ENCODE results near the gene CELF2.

Gene CELF2

DNA sequence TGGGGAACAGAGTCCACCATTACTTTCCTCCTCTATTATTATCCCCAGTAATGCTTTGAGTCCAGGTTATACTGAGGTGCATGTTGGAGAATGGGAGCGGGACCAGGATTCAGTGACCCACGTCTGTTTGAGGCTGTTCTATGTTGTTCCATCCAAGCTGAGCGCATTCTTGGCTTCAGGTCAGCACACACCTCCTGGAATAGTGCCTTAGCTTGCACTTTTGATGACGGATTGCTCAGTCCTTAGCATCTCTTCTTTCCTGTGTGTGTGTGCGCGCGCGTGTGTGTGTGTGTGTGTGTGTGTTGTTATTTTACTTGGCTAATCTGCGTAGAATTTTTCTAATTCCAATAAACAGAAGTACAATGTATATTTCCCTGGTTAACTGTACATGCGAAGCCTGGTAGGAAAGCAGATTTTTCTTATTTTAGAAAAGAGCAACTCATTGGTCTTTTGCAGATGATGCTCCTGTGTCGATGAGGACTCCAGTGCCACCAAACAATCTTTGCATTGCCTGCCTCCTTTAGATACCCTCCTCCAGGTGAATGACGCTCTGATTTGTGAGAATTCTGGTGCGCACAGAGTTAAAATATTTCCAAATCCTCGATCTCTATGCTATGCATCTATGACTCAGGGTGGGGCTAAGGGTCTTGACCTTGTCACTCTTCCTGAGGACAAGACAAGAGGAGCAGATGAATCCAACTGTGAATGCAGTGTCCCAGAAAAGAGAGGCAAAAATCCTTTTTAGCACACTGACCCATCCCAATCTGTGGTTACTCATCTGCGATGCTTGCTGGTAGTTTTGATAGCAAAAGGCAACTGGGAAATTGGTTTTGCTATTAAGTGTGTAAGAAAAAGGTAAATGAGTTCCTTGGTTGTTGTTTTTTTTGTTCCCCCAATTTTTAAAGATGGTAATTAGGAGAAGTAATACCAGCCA lies 13.3 kb upstream of the CELF2 start:
- DNase-seq (ENCODE audit: low read depth), result no peak

GRCh38 chr10:11005725-11006427 lies 11.8 kb upstream of the CELF2 start:
- DNase-seq (ENCODE audit: low read depth), result no peak

GRCh38 chr10:11006428-11006825 lies 11.2 kb upstream of the CELF2 start:
- no peak for DNase-seq (ENCODE audit: low read depth)

GRCh38 chr10:11007476-11008020 lies 10.1 kb upstream of the CELF2 start:
- DNase-seq (ENCODE audit: low read depth), result no peak

- DNase-seq (ENCODE audit: low read depth), result no peak
These were observed 8.0 kb upstream of the CELF2 start for GRCh38 chr10:11009471-11010308.

DNA sequence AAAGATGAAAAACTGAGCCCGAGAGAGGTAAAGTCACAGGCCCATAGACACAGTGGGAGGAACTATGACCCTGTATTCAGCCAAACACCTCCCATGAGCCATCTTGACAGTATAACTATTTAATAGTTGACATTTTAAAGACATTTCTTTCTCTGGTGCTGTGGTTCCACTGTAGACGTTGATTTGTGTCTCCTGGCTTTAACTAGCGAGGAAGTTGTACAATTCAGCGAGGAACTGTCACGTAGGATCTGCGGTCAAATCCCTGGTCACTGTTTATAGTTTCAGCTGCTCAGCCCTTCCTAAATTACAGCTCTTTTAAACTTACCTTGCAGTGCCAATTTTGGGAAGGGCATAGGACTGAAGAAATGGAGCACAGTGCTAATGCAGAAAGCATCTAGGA lies 7.1 kb upstream of the CELF2 start:
- DNase-seq (ENCODE audit: low read depth), result no peak

DNA sequence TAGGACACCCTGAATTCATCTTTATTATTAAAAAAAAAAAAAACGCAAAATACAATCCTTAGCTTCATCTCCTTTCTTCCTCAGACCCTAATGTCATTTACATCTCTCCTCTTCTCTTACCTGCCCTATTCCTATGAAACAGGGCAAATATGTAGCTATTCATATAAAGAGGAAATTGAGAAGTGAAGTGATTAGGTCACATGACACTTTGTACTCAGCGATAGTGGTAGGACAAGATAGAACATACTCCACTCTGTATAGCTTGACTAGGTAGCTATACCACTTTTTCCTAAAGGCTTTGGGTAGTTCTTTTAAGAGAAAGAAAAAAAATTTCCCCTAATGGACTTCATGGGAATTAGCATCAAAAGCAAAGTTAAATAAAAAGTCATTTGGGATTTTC lies 6.2 kb upstream of the CELF2 start:
- no peak for DNase-seq (ENCODE audit: low read depth)

DNA sequence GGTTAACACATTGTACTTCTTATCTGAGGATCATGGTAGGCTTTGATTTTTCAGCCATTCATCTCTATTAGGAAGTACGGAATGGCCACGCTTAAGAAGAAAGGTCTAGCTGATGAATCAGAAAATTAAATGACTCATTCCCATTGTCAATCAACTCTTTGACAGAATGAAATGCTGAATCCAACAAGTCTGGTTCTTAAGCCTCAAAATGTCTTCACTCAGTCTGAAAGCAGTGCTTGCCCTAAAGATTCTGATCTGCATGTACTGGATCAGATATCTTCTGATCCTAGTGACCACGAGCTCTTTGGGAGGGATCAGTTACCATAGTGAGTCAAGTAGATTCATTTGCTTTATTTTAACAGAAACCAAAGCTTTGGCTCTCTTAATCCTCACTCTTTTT lies 5.7 kb upstream of the CELF2 start:
- DNase-seq (ENCODE audit: low read depth), result no peak

DNA sequence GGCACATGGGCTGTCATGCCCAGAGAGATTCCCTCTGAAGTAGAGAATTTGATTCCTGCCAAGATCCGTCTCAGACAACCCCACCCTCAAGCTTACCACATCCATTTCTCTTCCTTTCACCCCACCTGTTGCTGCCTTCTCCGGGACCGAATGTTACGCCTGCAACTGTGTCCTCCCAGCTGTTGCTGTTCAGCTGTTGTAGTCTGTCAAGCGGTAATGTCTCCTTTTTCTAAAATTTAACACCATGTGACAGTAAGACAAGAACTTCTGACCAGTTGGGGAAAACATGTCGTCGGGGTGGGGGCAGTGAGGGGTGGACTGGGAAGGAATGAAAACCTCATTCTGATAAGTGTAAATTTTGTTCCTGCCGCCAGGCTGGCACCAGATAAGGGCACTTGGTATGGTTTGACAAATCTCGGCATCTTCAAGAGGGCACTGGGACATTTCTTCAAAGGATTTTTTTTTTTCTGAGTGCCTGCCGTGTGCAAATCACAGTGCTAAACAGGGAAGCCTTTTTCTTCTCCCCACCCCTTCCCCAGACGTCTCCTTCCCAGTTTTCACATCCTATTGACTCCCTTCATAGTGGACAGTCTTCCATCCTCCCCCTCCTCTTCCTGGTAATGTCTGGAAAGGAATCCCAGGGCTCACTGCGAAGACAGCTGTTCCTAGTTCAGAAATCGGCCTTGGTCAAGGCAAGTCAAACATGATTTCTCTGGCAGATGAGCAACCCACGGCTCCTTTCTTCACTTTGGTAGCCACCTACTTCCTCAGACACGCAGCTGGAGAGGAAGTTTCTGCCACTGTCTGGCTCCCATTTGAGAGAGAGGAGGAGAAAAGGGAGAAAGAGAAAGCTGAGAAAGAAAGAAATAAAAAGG lies 5.0 kb upstream of the CELF2 start:
- DNase-seq (ENCODE audit: low read depth), result no peak

GRCh38 chr10:11013836-11014235 lies 3.8 kb upstream of the CELF2 start:
- no peak for DNase-seq (ENCODE audit: low read depth)

- DNase-seq (ENCODE audit: low read depth), result no peak
These were observed 2.8 kb upstream of the CELF2 start for GRCh38 chr10:11014671-11015445.

DNA sequence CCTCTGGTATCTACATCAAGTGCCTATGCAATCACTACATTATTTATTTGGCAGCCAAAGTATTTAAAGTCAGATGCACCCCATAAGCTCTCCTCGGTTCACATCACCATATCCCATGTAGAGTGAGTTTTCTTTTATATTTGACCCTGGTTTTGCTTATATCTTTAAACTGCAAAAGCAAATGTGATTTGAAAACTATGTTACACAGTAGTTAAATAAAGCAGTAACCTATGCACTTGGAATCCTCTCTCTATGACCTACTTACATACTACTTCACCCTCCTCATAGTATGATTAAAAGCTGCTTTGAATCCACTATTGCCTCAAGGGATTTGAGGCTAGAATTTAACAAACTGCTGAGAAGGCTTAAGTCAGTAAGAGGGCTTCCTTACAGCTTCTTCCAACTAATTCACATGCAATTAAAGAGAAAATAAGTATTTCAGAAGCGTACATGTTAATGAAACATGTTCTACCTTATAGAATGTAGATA lies 2.2 kb upstream of the CELF2 start:
- DNase-seq (ENCODE audit: low read depth), result no peak

- DNase-seq (ENCODE audit: low read depth), result no peak
These were observed 587 bp upstream of the CELF2 start for GRCh38 chr10:11017000-11017569.

DNA sequence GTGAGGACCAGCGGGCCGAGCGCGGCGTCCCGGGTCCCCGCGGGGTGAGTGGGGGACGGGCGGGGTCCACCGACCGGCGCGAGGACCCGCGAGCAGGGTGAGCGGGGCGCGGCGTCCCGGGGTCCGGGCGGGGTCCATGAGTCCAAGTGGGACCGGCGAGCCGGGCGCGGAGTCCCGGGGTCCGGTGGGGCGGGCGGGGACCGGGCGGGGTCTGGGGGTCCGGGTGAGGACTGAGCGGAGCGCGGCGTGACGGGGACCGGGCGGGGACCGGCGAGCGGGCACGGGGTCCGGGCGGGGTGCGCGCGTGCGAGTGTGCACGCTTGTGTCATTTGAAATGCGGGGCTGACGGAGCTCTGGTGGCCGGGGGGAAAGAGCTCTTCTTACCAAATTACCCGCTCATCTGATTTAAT lies 765 bp downstream of the CELF2 start:
- DNase-seq (ENCODE audit: low read depth), result no peak

DNA sequence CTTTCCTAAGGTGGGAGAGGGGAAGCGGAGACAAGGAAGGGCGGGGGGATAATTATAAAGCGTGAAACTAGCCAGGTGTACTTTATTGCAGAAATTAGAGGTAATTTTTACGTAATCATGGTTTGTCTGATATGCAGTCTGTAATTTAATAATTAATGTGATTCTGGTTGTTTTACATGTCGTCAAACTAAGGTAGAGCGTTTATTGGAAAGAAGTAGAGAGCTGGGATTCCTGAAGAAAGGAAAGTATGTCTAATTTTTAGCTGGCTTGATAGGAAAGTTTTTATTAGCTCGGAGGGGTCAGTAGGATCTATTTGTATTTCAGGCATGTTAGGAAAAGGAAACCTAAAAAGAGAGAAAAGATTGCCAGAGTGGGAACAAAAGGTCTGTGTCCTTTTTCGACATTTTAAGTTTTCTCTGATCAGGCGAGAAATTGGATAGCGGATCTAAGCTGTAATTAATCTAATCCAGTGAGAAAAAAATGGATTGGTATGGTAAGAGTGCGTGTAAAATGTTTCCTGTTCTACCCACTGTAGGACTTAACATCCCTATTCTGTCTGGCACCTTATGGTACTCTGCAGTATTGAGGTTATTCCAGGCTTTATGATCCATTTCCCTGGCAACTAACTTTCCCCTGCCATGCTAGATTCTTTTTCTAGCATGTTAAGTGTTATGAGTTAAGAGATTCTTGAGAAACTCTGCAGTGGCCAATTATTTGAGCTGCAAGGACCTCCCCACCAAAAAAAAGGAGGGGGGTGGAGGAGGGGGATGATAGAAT lies 1.4 kb downstream of the CELF2 start:
- no peak for DNase-seq (ENCODE audit: low read depth)

GRCh38 chr10:11019724-11020547 lies 2.3 kb downstream of the CELF2 start:
- DNase-seq (ENCODE audit: low read depth), result no peak

DNA sequence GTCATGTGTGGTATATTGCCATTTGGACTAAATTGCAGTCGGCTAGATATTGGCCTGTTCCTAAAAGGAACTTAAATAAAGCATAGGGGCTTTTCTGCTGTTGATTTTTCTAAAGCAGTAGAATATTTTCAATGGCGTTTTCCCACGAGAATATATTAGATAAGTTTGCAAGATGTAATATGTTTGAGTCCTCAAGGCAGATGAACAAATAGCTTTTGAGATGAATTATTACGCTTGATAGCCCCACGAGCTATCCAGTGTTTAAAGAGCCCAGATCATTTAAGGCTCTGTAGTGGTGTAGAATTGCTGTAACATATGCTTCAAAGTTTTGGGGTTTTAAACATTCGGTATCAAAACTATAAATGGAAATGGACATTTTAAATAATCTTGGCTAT lies 2.9 kb downstream of the CELF2 start:
- no peak for DNase-seq (ENCODE audit: low read depth)

GRCh38 chr10:11022213-11022612 lies 4.5 kb downstream of the CELF2 start:
- DNase-seq (ENCODE audit: low read depth), result no peak

All from stimulated activated CD8-positive, alpha-beta memory T cell treated with anti-CD3 and anti-CD28 coated beads, Interleukin-15, amount 100 ng/mL, for 1 hour (primary cell).